GM12878 (cell line): ENCODE measurements around the gene HHAT. TPM values are rescaled to one million over a fixed set of nuclear protein-coding genes. Genes with fewer than 3 reads are reported as not detected.

ENCODE experiments used
- ATF7 ChIP-seq: fragments of 450-650 bp; IDR thresholded peaks from 2 replicates; pipeline ENCODE4 v1.6.1; 2016; ENCODE audit warnings: low read depth, mild to moderate bottlenecking
- BHLHE40 ChIP-seq, 2 experiments: fragments of 450-650 bp in 1 of 2; IDR thresholded peaks; 2 replicates each; pipeline ENCODE4 v1.6.1; 2011 to 2017; ENCODE audit warnings: low read depth in 2 of 2, borderline replicate concordance in 1 of 2, improper control_type of control experiment in 1 of 2, low read length in 1 of 2, mild to moderate bottlenecking in 1 of 2
- BMI1 ChIP-seq: fragments of 450-650 bp; IDR thresholded peaks from 2 replicates; pipeline ENCODE4 v1.6.1; 2016; ENCODE audit warnings: mild to moderate bottlenecking, moderate library complexity, borderline replicate concordance
- CREB1 ChIP-seq: IDR thresholded peaks from 2 replicates; pipeline ENCODE4 v1.6.1; 2012; ENCODE audit warnings: low read depth, mild to moderate bottlenecking, inconsistent platforms
- CREM ChIP-seq: IDR thresholded peaks from 2 replicates; pipeline ENCODE4 v1.6.1; 2014; ENCODE audit warnings: antibody characterized with exemption, low read depth
- EP300 ChIP-seq, 2 experiments: fragments of 150-350 bp in 1 of 2; IDR thresholded peaks; 2 replicates each; pipeline ENCODE4 v1.6.1; 2011 to 2012; ENCODE audit warnings: low read depth in 2 of 2, low read length in 2 of 2, borderline replicate concordance in 1 of 2, improper control_type of control experiment in 1 of 2, inconsistent platforms in 1 of 2; ENCODE audit not compliant: control insufficient read depth in 1 of 2
- IKZF2 ChIP-seq, 2 experiments: fragments of 450-650 bp; IDR thresholded peaks; 2 replicates each; pipeline ENCODE4 v1.6.1; 2017; ENCODE audit warnings: mild to moderate bottlenecking in 2 of 2, moderate library complexity in 2 of 2
- JUNB ChIP-seq: IDR thresholded peaks from 2 replicates; pipeline ENCODE4 v1.6.1; 2016; ENCODE audit warnings: antibody characterized with exemption, mild to moderate bottlenecking
- JUND ChIP-seq: IDR thresholded peaks from 2 replicates; pipeline ENCODE4 v1.6.1; 2012; ENCODE audit warnings: low read depth, mild to moderate bottlenecking, low read length, improper control_type of control experiment, moderate library complexity
- KLF5 ChIP-seq: fragments of 450-650 bp; IDR thresholded peaks from 2 replicates; pipeline ENCODE4 v1.6.1; 2014; ENCODE audit warnings: mild to moderate bottlenecking; ENCODE audit not compliant: partially characterized antibody
- MTA2 ChIP-seq: fragments of 450-650 bp; IDR thresholded peaks from 2 replicates; pipeline ENCODE4 v1.6.1; 2016; ENCODE audit warnings: low read depth, mild to moderate bottlenecking, moderate library complexity
- NR2C1 ChIP-seq: fragments of 450-650 bp; IDR thresholded peaks from 2 replicates; pipeline ENCODE4 v1.6.1; 2017; ENCODE audit warnings: antibody characterized with exemption, mild to moderate bottlenecking, moderate library complexity
- RUNX3 ChIP-seq: IDR thresholded peaks from 2 replicates; pipeline ENCODE4 v1.6.1; 2012; ENCODE audit warnings: low read length, inconsistent platforms
- SMAD1 ChIP-seq: fragments of 450-650 bp; IDR thresholded peaks from 2 replicates; pipeline ENCODE4 v1.6.1; 2018; ENCODE audit warnings: mild to moderate bottlenecking, low read depth; ENCODE audit not compliant: partially characterized antibody
- SP1 ChIP-seq: IDR thresholded peaks from one replicate; pipeline ENCODE4 v1.6.1; 2011; ENCODE audit warnings: low read depth, low read length
- TARDBP ChIP-seq: IDR thresholded peaks from 2 replicates; pipeline ENCODE4 v1.6.1; 2016; ENCODE audit warnings: borderline replicate concordance
- TCF3 ChIP-seq: IDR thresholded peaks from 2 replicates; pipeline ENCODE4 v1.6.1; 2012; ENCODE audit warnings: low read depth, mild to moderate bottlenecking, low read length, borderline replicate concordance; ENCODE audit not compliant: insufficient read depth
- ZNF274 ChIP-seq: IDR thresholded peaks from one replicate; pipeline ENCODE4 v1.8.0; 2011; ENCODE audit not compliant: insufficient read length, insufficient read depth
- ZNF687 ChIP-seq: fragments of 450-650 bp; IDR thresholded peaks from 2 replicates; pipeline ENCODE4 v1.6.1; 2017; ENCODE audit warnings: mild to moderate bottlenecking, moderate library complexity
- ZSCAN29 ChIP-seq: fragments of 450-650 bp; IDR thresholded peaks from 2 replicates; pipeline ENCODE4 v1.6.1; 2017; ENCODE audit warnings: mild to moderate bottlenecking, moderate library complexity
- polyA plus RNA-seq, 11 experiments: library from polyadenylated mRNA; depleted of rRNA in 4 of 11; unstranded in 6 of 11; stranded (reverse) in 5 of 11; fragments of >200 nt; fragmentation: Nextera tagmentation in 4 of 11; fragmentation: Illumina TruSeq in 1 of 11; extraction: Ambion mirVana in 4 of 11; extraction: Trizol in 1 of 11; gene quantifications; 1 replicate in 1 of 11; 2 replicates in 10 of 11; pipeline versions ENCODE4 v1.2.1 to v1.2.3, GENCODE V29; 2011 to 2016; ENCODE audit warnings: inconsistent platforms in 2 of 11, missing spikeins in 2 of 11, low read depth in 1 of 11
- total RNA-seq, 4 experiments: library from RNA; depleted of rRNA in 3 of 4; stranded (reverse); fragments of >200 nt in 3 of 4; fragmentation: Illumina TruSeq in 1 of 4; extraction: Trizol in 1 of 4; gene quantifications; 2 replicates each; pipeline versions ENCODE4 v1.2.1 to v1.2.3, GENCODE V29; 2013 to 2021
- TF ChIP-seq, protein P1 (sequence below): IDR thresholded peaks from 2 replicates; pipeline ENCODE4 v1.6.1; 2012; ENCODE audit warnings: low read length, inconsistent platforms
- TF ChIP-seq, protein P2 (sequence below): fragments of 450-650 bp; formaldehyde crosslinking; IDR thresholded peaks from 2 replicates; pipeline ENCODE4 v1.4.0; 2020; ENCODE audit warnings: mild to moderate bottlenecking, moderate library complexity

Gene HHAT
- total and polyA plus RNA-seq, 10 of the 15 experiments (the other 5 are each of a cell fraction or from before 2014, with no cell fraction given): 1.2 to 37.6 (median 2.6) TPM

GRCh38 chr1:210347112-210347511 is 18.4 kb downstream of the HHAT start (continued):
- TF ChIP-seq, protein P1, sequence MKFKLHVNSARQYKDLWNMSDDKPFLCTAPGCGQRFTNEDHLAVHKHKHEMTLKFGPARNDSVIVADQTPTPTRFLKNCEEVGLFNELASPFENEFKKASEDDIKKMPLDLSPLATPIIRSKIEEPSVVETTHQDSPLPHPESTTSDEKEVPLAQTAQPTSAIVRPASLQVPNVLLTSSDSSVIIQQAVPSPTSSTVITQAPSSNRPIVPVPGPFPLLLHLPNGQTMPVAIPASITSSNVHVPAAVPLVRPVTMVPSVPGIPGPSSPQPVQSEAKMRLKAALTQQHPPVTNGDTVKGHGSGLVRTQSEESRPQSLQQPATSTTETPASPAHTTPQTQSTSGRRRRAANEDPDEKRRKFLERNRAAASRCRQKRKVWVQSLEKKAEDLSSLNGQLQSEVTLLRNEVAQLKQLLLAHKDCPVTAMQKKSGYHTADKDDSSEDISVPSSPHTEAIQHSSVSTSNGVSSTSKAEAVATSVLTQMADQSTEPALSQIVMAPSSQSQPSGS: peak; percentile 91
- TF ChIP-seq NR2C1: no peak
- TF ChIP-seq CREM: peak; percentile 79
- TF ChIP-seq RUNX3: peak; percentile 56; the same call in 1 of the 2 replicates
- TF ChIP-seq ZSCAN29: no peak
- peak; percentile 65; the same call in 1 of the 2 replicates for TF ChIP-seq JUND
- TF ChIP-seq IKZF2 (IDR thresholded peaks at IDR 0.05): peak; percentile 64 to 79; a peak in 3 of 4 replicates
- peak in 1 of 2 experiments; percentile 58; a peak in 2 of 4 replicates for TF ChIP-seq BHLHE40 (IDR thresholded peaks at IDR 0.05; ENCODE audit: borderline replicate concordance in 1 of 2, low read depth in 2 of 2, low read length in 1 of 2)
- TF ChIP-seq SMAD1: peak; percentile 32
- TF ChIP-seq EP300 (IDR thresholded peaks at IDR 0.05; ENCODE audit: borderline replicate concordance in 1 of 2, control insufficient read depth in 1 of 2, low read depth in 2 of 2, low read length in 2 of 2): peak; percentile 52 to 53; a peak in 1 of 4 replicates
- TF ChIP-seq, protein P2, sequence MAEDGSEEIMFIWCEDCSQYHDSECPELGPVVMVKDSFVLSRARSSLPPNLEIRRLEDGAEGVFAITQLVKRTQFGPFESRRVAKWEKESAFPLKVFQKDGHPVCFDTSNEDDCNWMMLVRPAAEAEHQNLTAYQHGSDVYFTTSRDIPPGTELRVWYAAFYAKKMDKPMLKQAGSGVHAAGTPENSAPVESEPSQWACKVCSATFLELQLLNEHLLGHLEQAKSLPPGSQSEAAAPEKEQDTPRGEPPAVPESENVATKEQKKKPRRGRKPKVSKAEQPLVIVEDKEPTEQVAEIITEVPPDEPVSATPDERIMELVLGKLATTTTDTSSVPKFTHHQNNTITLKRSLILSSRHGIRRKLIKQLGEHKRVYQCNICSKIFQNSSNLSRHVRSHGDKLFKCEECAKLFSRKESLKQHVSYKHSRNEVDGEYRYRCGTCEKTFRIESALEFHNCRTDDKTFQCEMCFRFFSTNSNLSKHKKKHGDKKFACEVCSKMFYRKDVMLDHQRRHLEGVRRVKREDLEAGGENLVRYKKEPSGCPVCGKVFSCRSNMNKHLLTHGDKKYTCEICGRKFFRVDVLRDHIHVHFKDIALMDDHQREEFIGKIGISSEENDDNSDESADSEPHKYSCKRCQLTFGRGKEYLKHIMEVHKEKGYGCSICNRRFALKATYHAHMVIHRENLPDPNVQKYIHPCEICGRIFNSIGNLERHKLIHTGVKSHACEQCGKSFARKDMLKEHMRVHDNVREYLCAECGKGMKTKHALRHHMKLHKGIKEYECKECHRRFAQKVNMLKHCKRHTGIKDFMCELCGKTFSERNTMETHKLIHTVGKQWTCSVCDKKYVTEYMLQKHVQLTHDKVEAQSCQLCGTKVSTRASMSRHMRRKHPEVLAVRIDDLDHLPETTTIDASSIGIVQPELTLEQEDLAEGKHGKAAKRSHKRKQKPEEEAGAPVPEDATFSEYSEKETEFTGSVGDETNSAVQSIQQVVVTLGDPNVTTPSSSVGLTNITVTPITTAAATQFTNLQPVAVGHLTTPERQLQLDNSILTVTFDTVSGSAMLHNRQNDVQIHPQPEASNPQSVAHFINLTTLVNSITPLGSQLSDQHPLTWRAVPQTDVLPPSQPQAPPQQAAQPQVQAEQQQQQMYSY (CRISPR knock-in tag): no peak
- TF ChIP-seq CREB1: peak; percentile 69; the same call in 1 of the 2 replicates
- TF ChIP-seq KLF5: no peak
- TF ChIP-seq MTA2: peak; percentile 78
- no peak for TF ChIP-seq ZNF274
- no peak for TF ChIP-seq TARDBP
- 0 out of 2 replicates have a peak, but pooled peaks have one; percentile 32 for TF ChIP-seq BMI1
- no peak for TF ChIP-seq TCF3
- peak; percentile 98 for TF ChIP-seq ATF7
- TF ChIP-seq SP1: no peak
- 0 out of 2 replicates have a peak, but pooled peaks have one; percentile 50 for TF ChIP-seq ZNF687
- peak; percentile 77 for TF ChIP-seq JUNB
